Smooth muscle cell of the umbilical artery (primary cell): Measurements from ENCODE around the gene DENND4A. TPM values are rescaled to one million over a fixed set of nuclear protein-coding genes. Genes with fewer than 3 reads are reported as not detected.

Experiments used
- total RNA-seq: library from RNA; depleted of rRNA; stranded (reverse); fragments of >200 nt; gene quantifications from 2 replicates; pipeline ENCODE4 v1.2.3, GENCODE V29; 2014

The DENND4A gene
- total RNA-seq, result 22.9 and 32.1 TPM in 2 replicates

GRCh38 chr15:65792138-65792987 lies at the start of gene DENND4A:
Gene DENND4A, minus strand, starts transcription at chr15:65792293. Its CDS starts 35,843 bp downstream, at chr15:65756450.

DNA sequence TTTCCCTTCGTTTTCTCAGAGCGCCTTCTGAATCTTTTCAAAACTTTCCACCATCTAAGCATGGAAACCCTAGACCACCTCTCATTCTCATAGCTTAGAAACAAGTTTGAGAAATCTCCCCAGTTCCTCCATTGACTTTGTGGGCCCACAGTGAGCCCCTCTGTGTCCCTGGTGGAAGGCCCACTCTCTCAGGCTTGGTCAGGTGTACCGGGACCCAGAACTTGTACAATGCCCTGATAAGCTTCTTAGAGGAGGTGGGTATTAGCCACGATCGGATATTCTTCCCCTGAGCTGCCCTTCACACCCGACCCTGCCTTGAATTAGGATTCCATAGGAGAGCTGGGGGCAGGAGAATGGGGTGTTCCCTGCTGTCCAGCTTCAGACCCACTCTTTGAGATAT lies 170.5 kb downstream of the DENND4A start, which contains the start of gene SLC24A1:
Gene SLC24A1, plus strand, starts transcription at position 301 of the 400 bp plus-strand sequence. CDS start 2,143 bp downstream, outside the sequence.

DNA sequence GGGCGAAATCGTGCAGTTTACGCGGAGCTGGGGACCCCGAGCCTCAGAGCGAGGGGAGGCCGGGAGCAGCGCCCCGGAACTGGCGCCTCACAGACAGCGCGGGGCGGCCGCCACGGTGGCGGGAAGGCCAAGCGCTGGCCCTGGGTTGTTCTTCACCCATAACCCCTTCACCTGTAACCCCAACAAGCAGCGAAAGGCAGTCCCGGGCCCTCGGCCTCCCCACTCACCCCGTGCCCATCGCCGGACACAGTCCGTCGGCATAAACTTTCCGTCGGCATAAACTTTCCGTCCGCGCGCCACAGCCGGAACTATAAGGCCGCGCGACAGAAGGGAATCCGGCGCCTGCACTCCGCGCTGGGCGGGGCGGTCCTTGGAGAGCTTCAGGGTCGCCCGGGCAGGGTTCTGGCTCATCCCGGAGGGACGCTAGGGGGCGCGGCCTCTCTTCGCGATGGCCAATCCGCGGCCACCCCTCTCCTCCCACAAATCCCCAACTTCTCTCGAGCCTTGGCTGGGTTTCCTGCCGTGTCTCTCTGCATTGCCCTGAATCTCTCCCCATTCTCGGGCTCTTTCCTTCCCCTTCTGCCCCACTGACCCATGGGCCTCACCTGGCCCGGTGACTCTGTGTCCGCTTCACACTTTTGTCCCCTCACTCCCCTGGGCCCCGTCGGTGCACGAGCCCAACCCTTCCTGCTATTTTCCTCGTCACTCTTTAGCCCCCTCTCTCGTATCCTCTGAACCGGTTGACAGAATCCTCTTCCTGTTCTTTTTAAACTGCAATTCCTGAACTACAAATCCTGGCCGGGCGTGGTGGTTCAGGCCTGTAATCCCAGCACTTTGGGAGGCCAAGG lies 181.0 kb downstream of the DENND4A start, which contains the start of gene INTS14:
Gene INTS14, minus strand, starts transcription at position 261 of the 848 bp plus-strand sequence. CDS start 3,751 bp downstream, outside the sequence.

Other genes with a start within 250 kb of the DENND4A start
- gene INTS14, start 181.2 kb downstream of the DENND4A start, total RNA-seq, result 25.5 and 36.0 TPM in 2 replicates
- 3.3 and 4.4 TPM in 2 replicates for gene SLC24A1, start 170.4 kb downstream of the DENND4A start, total RNA-seq
- 174 and 444 TPM in 2 replicates for gene RAB11A, start 77.2 kb upstream of the DENND4A start, total RNA-seq